Left lung (tissue), 10 donors: Measurements from ENCODE around the gene CLDN22. TPM values are rescaled to one million over a fixed set of nuclear protein-coding genes. Genes with fewer than 3 reads are reported as not detected.

ENCODE experiments used
- ATAC-seq: fragments of 200-7000 bp; cut with Tn5 transposase; one replicate; pipeline ENCODE4 v1.9.1; 2020; ENCODE audit warnings: moderate library complexity
- DNase-seq, 4 donors: peaks; one replicate each; pipeline ENCODE4 v3.0.0-alpha.2; 2013 to 2020
- H3K27ac ChIP-seq, 2 donors: fragments of 200-600 bp; sonication (generic) in 1 of 2; one replicate each; pipeline versions ENCODE4 v1.5.0 to v1.8.0; 2020 to 2021
- H3K27me3 ChIP-seq, 2 donors: fragments of 200-600 bp; sonication (generic) in 1 of 2; one replicate each; pipeline versions ENCODE4 v1.5.0 to v1.8.0; 2020 to 2021
- H3K36me3 ChIP-seq, 2 donors: fragments of 200-600 bp; sonication (generic) in 1 of 2; one replicate each; pipeline versions ENCODE4 v1.5.0 to v1.8.0; 2020 to 2021
- H3K4me1 ChIP-seq, 2 donors: fragments of 200-600 bp; one replicate each; pipeline ENCODE4 v1.8.0; 2021
- H3K4me3 ChIP-seq, 2 donors: fragments of 200-600 bp; sonication (generic) in 1 of 2; one replicate each; pipeline versions ENCODE4 v1.5.0 to v1.8.0; 2020 to 2021; ENCODE audit warnings: mild to moderate bottlenecking in 1 of 2
- H3K9me3 ChIP-seq, 2 donors: fragments of 200-600 bp; sonication (generic) in 1 of 2; one replicate each; pipeline versions ENCODE4 v1.5.0 to v1.8.0; 2020 to 2021
- intact Hi-C, 2 donors: fragments of 100-400 bp; cut with DNase I; formaldehyde crosslinking; loops; one replicate each; pipeline versions ENCODE4 v1.11.2 to v1.14.2; 2022
- polyA plus RNA-seq, 6 donors: library from polyadenylated mRNA; unstranded; fragments of 120-200 nt; gene quantifications; one replicate each; pipeline ENCODE4 v1.2.1, GENCODE V29; 2013; ENCODE audit not compliant: insufficient read length in 6 of 6
- total RNA-seq, 2 donors: library from RNA; stranded (reverse); fragmentation: NEBNext Ultra II Directional; extraction: Animal tissue kit (Norgen Biotek cat#: 25700); gene quantifications; one replicate each; pipeline ENCODE4 v1.2.1, GENCODE V29; 2021
- TF ChIP-seq, protein P1 (sequence below), 2 donors: fragments of 200-600 bp; sonication (generic) in 1 of 2; IDR thresholded peaks; one replicate each; pipeline versions ENCODE4 v1.5.0 to v1.8.0; 2021; ENCODE audit warnings: antibody characterized with exemption in 2 of 2
- donor health status: DM: no; HTN: yes; CAD: no.
- donor health status: DM: no; HTN: no; CAD: no.

CLDN22 gene
- total and polyA plus RNA-seq, 8 donors, result 0.45 to 0.74 (median 0.60) TPM; not detected in 3

GRCh38 chr4:183303301-183303700, 16.8 kb downstream of the CLDN22 start:
- intact Hi-C loops, result no loop called here
- Histone ChIP-seq H3K4me3 (no peak overlapping the region), H3K4me1 (no peaks in the 10 kb centered on the region), H3K27ac (no peak overlapping the region), H3K9me3 (no peaks in the 10 kb centered on the region), H3K27me3 (no peaks in the 10 kb centered on the region), H3K36me3 (peaks cover 0 to 4% of the 10 kb centered on the region in 2 donors)
- DNase-seq (no peak), ATAC-seq (peak; percentile 66)
- TF ChIP-seq, protein P1, sequence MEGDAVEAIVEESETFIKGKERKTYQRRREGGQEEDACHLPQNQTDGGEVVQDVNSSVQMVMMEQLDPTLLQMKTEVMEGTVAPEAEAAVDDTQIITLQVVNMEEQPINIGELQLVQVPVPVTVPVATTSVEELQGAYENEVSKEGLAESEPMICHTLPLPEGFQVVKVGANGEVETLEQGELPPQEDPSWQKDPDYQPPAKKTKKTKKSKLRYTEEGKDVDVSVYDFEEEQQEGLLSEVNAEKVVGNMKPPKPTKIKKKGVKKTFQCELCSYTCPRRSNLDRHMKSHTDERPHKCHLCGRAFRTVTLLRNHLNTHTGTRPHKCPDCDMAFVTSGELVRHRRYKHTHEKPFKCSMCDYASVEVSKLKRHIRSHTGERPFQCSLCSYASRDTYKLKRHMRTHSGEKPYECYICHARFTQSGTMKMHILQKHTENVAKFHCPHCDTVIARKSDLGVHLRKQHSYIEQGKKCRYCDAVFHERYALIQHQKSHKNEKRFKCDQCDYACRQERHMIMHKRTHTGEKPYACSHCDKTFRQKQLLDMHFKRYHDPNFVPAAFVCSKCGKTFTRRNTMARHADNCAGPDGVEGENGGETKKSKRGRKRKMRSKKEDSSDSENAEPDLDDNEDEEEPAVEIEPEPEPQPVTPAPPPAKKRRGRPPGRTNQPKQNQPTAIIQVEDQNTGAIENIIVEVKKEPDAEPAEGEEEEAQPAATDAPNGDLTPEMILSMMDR (IDR thresholded peaks at IDR 0.05), result no peak

GRCh38 chr4:183300655-183301054, 19.4 kb downstream of the CLDN22 start:
- Histone ChIP-seq H3K36me3 (peaks cover 0 to 22% of the 10 kb centered on the region in 2 donors), H3K4me1 (no peaks in the 10 kb centered on the region), H3K4me3 (no peak overlapping the region), H3K9me3 (no peaks in the 10 kb centered on the region), H3K27me3 (no peaks in the 10 kb centered on the region), H3K27ac (peak overlapping the region in 1 of 2 donors; percentile 39)
- intact Hi-C loops, result no loop called here
- ATAC-seq (no peak), DNase-seq (no peak)
- TF ChIP-seq, protein P1 (IDR thresholded peaks at IDR 0.05), result no peak

DNA sequence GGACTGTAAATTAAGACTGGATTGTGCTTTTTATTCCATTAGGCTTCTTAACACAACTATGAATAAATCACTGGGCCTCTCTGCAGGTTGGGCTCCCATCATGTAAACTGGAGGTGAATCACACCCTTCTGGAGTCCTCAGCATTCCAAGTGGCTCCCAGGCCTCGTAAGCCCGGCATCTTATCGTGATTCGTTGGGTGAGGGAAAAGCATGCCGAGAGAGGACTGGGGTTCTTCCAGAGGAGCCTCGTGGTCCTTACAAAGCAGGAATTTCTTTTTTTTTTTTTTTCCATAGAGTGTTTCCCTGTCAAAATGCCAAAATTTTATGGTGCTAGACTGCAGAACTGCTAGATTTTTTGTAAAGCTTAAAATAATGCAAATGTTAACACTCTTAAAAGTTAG, 20.0 kb downstream of the CLDN22 start:
- intact Hi-C loops, result no loop called here
- H3K9me3 ChIP-seq, result no peaks in the 10 kb centered on the region
- peak overlapping the region; percentile 26 to 39 for H3K27ac ChIP-seq
- peak in 3 of 4 donors; percentile 20 to 63 (median 54) for DNase-seq
- H3K27me3 ChIP-seq, result no peaks in the 10 kb centered on the region
- H3K4me1 ChIP-seq, result no peaks in the 10 kb centered on the region
- H3K4me3 ChIP-seq, result no peak overlapping the region
- peak; percentile 95 for ATAC-seq
- H3K36me3 ChIP-seq, result peaks cover 0 to 23% of the 10 kb centered on the region in 2 donors
- TF ChIP-seq, protein P1 (IDR thresholded peaks at IDR 0.05), result no peak

DNA sequence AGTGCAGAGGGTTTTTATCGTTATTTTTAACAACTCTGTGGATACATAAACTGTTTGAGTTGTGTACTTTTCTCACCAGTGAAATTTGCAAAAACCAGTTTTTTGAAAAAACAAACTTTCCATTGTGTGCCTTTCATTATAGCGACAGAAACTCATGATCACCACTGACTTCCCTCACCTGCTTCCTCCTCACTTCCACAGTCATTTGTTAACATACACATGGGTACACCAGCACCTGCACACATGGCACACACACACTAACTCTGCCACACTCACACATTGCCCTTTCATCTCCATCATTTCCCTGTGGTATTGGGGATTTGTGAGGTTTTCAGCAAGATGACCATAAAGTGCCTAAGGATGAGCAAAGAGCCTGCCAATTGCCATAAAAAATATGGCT, 20.6 kb downstream of the CLDN22 start:
- ATAC-seq, result no peak

DNA sequence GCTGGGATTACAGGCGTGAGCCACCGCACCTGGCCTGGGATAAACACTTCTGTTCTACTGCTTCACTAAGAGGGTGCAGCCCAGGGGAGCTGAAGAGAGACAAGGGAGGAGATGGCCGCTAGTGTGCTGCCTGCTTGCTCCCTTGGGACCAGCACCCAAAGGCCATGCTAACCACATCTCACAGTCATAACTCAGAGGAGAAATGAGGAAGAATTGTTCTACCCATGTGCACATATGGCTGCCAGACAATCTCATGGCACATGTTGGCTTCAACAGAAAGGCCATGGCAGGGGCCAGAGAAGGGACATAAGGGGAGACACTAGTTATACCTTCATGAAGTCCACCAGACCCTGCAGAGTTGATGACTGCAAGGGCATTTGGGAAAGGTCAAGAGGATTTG, 22.4 kb downstream of the CLDN22 start:
- Histone ChIP-seq H3K4me1 (no peaks in the 10 kb centered on the region), H3K27ac (no peak overlapping the region), H3K4me3 (no peak overlapping the region), H3K36me3 (peaks cover 0 to 27% of the 10 kb centered on the region in 2 donors), H3K9me3 (no peaks in the 10 kb centered on the region), H3K27me3 (no peaks in the 10 kb centered on the region)
- intact Hi-C loops, result no loop called here
- no peak for DNase-seq
- no peak for ATAC-seq
- TF ChIP-seq, protein P1 (IDR thresholded peaks at IDR 0.05), result no peak

More for the DNA sequence above, 20.6 kb downstream of the CLDN22 start:
- intact Hi-C loops, result no loop called here
- peaks cover 0 to 27% of the 10 kb centered on the region in 2 donors for H3K36me3 ChIP-seq
- no peak for DNase-seq
- no peaks in the 10 kb centered on the region for H3K4me1 ChIP-seq
- peak overlapping the region; percentile 26 to 39 for H3K27ac ChIP-seq
- H3K4me3 ChIP-seq, result no peak overlapping the region
- no peaks in the 10 kb centered on the region for H3K27me3 ChIP-seq
- no peaks in the 10 kb centered on the region for H3K9me3 ChIP-seq
- TF ChIP-seq, protein P1 (IDR thresholded peaks at IDR 0.05), result no peak
